MM.1S (cell line): ENCODE data around the gene UNC93A.

Source experiments
- EZH2 ChIP-seq: fragments of 300-600 bp; sonication (generic); optimal IDR thresholded peaks from 2 replicates; pipeline ENCODE3; 2017; ENCODE audit warnings: low read depth, mild to moderate bottlenecking, antibody characterized with exemption, low read length, mixed read lengths
- TF ChIP-seq, protein P1 (sequence below): fragments of 300-600 bp; sonication (generic); IDR thresholded peaks from 2 replicates; pipeline ENCODE4 v1.5.1; 2016; ENCODE audit warnings: antibody characterized with exemption, low read length, mixed read lengths

DNA sequence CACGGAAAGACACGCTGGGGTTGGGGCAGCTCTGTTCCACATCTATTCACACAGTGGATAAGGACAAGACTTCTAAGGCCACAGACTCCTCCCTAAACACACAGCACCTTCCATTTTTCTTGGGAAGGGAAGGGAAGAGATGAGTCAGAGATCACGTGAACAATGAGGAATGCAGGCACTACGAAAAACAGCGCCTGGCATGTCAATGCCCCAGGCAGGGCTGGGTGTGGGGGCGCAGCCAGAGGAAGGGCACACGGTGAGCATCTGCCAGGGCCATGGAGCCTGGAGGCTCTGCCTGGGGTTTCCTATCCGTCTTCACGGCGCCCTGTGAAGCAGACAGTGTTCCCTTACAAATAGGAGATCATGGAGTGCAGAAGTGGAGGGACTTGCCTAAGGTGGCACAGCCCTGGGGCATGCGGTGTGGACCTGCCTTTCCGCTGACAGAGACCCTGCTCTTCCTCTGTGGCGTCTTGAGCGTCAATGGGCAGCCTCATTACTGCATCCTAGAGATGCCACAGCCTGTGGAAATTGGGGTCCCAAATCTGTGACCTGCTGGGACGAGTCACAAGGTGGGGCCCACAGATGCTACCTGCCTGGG is 15.4 kb downstream of the UNC93A start:
- TF ChIP-seq, protein P1, sequence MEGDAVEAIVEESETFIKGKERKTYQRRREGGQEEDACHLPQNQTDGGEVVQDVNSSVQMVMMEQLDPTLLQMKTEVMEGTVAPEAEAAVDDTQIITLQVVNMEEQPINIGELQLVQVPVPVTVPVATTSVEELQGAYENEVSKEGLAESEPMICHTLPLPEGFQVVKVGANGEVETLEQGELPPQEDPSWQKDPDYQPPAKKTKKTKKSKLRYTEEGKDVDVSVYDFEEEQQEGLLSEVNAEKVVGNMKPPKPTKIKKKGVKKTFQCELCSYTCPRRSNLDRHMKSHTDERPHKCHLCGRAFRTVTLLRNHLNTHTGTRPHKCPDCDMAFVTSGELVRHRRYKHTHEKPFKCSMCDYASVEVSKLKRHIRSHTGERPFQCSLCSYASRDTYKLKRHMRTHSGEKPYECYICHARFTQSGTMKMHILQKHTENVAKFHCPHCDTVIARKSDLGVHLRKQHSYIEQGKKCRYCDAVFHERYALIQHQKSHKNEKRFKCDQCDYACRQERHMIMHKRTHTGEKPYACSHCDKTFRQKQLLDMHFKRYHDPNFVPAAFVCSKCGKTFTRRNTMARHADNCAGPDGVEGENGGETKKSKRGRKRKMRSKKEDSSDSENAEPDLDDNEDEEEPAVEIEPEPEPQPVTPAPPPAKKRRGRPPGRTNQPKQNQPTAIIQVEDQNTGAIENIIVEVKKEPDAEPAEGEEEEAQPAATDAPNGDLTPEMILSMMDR = no peak
- no peak for TF ChIP-seq EZH2
